CD4-positive, CD25-positive, alpha-beta regulatory T cell (primary cell): ENCODE data around the gene THRAP3. TPM values are rescaled to one million over a fixed set of nuclear protein-coding genes. Genes with fewer than 3 reads are reported as not detected.
"Not testable (repeated sequence)": the region's sequence is repeated elsewhere in the genome, so short reads cannot be mapped to it uniquely, and the experiment has no call there.

Source experiments
- ATAC-seq, 2 donors: fragments of 150-1000 bp; cut with Tn5 transposase; one replicate each; pipeline ENCODE4 v1.10.0; 2021; ENCODE audit warnings: low read depth in 2 of 2, moderate number of reproducible peaks in 2 of 2, moderate library complexity in 1 of 2
- DNase-seq, 3 donors: peaks; one replicate each; pipeline versions ENCODE4 v3.0.0 to v3.0.0-alpha.2; 2012 to 2022; ENCODE audit warnings: mixed read lengths in 1 of 3
- H3K27ac ChIP-seq: one replicate; pipeline ENCODE4 v1.7.0; 2013; ENCODE audit warnings: mild to moderate bottlenecking, low read length; ENCODE audit not compliant: insufficient read depth, poor library complexity, severe bottlenecking
- H3K27me3 ChIP-seq: one replicate; pipeline ENCODE4 v1.7.0; 2013; ENCODE audit warnings: low read length; ENCODE audit not compliant: control insufficient read depth, insufficient read depth
- H3K36me3 ChIP-seq: one replicate; pipeline ENCODE4 v1.7.0; 2013; ENCODE audit warnings: mild to moderate bottlenecking, low read length, moderate library complexity; ENCODE audit not compliant: control insufficient read depth, insufficient read depth
- H3K4me1 ChIP-seq: 2 replicates; pipeline ENCODE4 v1.7.0; 2013; ENCODE audit warnings: mild to moderate bottlenecking, low read length; ENCODE audit not compliant: insufficient read depth, control insufficient read depth, poor library complexity, severe bottlenecking
- H3K4me3 ChIP-seq: one replicate; pipeline ENCODE4 v1.7.0; 2013; ENCODE audit warnings: low read depth, mild to moderate bottlenecking, low read length, moderate library complexity
- H3K9me3 ChIP-seq, 2 experiments: 1 replicate in 1 of 2; 2 replicates in 1 of 2; pipeline ENCODE4 v1.7.0; 2013; ENCODE audit warnings: low read length in 2 of 2, mild to moderate bottlenecking in 1 of 2, moderate library complexity in 1 of 2; ENCODE audit not compliant: control insufficient read depth in 2 of 2
- H3K27ac Mint-ChIP-seq, 3 donors: one replicate each; pipeline ENCODE4 v1.8.0; 2020 to 2022; ENCODE audit warnings: mild to moderate bottlenecking in 3 of 3, mixed read lengths in 3 of 3, moderate library complexity in 2 of 3
- H3K27me3 Mint-ChIP-seq: one replicate; pipeline ENCODE4 v1.8.0; 2022; ENCODE audit warnings: mild to moderate bottlenecking, mixed read lengths
- H3K36me3 Mint-ChIP-seq: one replicate; pipeline ENCODE4 v1.8.0; 2020; ENCODE audit warnings: mixed read lengths
- H3K4me1 Mint-ChIP-seq, 4 donors: one replicate each; pipeline ENCODE4 v1.8.0; 2020 to 2022; ENCODE audit warnings: mixed read lengths in 4 of 4, mild to moderate bottlenecking in 1 of 4
- H3K4me3 Mint-ChIP-seq, 4 donors: one replicate each; pipeline ENCODE4 v1.8.0; 2020 to 2022; ENCODE audit warnings: mild to moderate bottlenecking in 4 of 4, mixed read lengths in 4 of 4, moderate library complexity in 3 of 4
- H3K9me3 Mint-ChIP-seq, 7 donors: one replicate each; pipeline ENCODE4 v1.8.0; 2020 to 2022; ENCODE audit warnings: mixed read lengths in 7 of 7, mild to moderate bottlenecking in 3 of 7, moderate library complexity in 2 of 7
- polyA plus RNA-seq, 4 donors: library from polyadenylated mRNA; unstranded; fragments of 300-500 nt; fragmentation: Illumina TruSeq; gene quantifications; one replicate each; pipeline ENCODE4 v1.2.3, GENCODE V29; 2021
- total RNA-seq: library from RNA; stranded (reverse); gene quantifications from one replicate; pipeline ENCODE4 v1.2.3, GENCODE V29; 2022

Gene THRAP3
- total and polyA plus RNA-seq, 5 donors from 2014 or later = 62.5 to 84.4 (median 73.0) TPM

GRCh38 chr1:36225283-36225899 is 1.1 kb downstream of the THRAP3 start:
- Mint-ChIP-seq H3K9me3 (peaks cover 0 to 3% (median 0%) of the 10 kb centered on the region in 7 donors), H3K4me1 (peaks cover 20 to 46% (median 24%) of the 10 kb centered on the region in 4 donors), H3K27me3 (no peaks in the 10 kb centered on the region), H3K36me3 (peaks cover 16% of the 10 kb centered on the region), H3K27ac (peak overlapping the region; percentile 99 to 100 (median 99)), H3K4me3 (peak overlapping the region; percentile 96 to 98 (median 98))
- Histone ChIP-seq H3K27ac (peak overlapping the region; percentile 99), H3K36me3 (peaks cover 14% of the 10 kb centered on the region), H3K27me3 (no peaks in the 10 kb centered on the region), H3K9me3 (no peaks in the 10 kb centered on the region), H3K4me3 (peak overlapping the region; percentile 89), H3K4me1 (peaks cover 48% of the 10 kb centered on the region)
- ATAC-seq = no peak
- DNase-seq = no peak

GRCh38 chr1:36230279-36230678 is 6.0 kb downstream of the THRAP3 start:
- Histone ChIP-seq H3K4me1 (peaks cover 56% of the 10 kb centered on the region), H3K36me3 (peaks cover 42% of the 10 kb centered on the region)
- H3K36me3 Mint-ChIP-seq = peaks cover 32% of the 10 kb centered on the region
- H3K27ac Mint-ChIP-seq, H3K9me3 Mint-ChIP-seq, H3K9me3 ChIP-seq, DNase-seq, H3K27ac ChIP-seq, H3K27me3 Mint-ChIP-seq, H3K4me3 ChIP-seq, H3K27me3 ChIP-seq, ATAC-seq, H3K4me3 Mint-ChIP-seq: not testable (repeated sequence)
- H3K4me1 Mint-ChIP-seq = peaks cover 33 to 71% (median 48%) of the 10 kb centered on the region in 4 donors

GRCh38 chr1:36231191-36231590 is 6.9 kb downstream of the THRAP3 start:
- Histone ChIP-seq H3K9me3 (no peaks in the 10 kb centered on the region), H3K27ac (no peak overlapping the region), H3K27me3 (no peaks in the 10 kb centered on the region), H3K4me1 (peaks cover 48% of the 10 kb centered on the region), H3K4me3 (peak overlapping the region; percentile 34), H3K36me3 (peaks cover 42% of the 10 kb centered on the region)
- DNase-seq (no peak), ATAC-seq (no peak)
- peaks cover 0 to 1% (median 0%) of the 10 kb centered on the region in 7 donors for H3K9me3 Mint-ChIP-seq
- peaks cover 25% of the 10 kb centered on the region for H3K36me3 Mint-ChIP-seq
- H3K27ac Mint-ChIP-seq = peak overlapping the region; percentile 34 to 77 (median 47)
- H3K27me3 Mint-ChIP-seq = no peaks in the 10 kb centered on the region
- H3K4me1 Mint-ChIP-seq = peaks cover 30 to 70% (median 46%) of the 10 kb centered on the region in 4 donors
- H3K4me3 Mint-ChIP-seq = peak overlapping the region in 2 of 4 donors; percentile 28 to 68

- DNase-seq (no peak), ATAC-seq (no peak)
- Histone ChIP-seq H3K4me1 (peaks cover 36% of the 10 kb centered on the region), H3K27ac (peak overlapping the region; percentile 7), H3K27me3 (no peaks in the 10 kb centered on the region), H3K9me3 (no peaks in the 10 kb centered on the region), H3K36me3 (peaks cover 35% of the 10 kb centered on the region), H3K4me3 (no peak overlapping the region)
- Mint-ChIP-seq H3K27me3 (no peaks in the 10 kb centered on the region), H3K4me3 (peak overlapping the region in 3 of 4 donors; percentile 19 to 50 (median 43)), H3K36me3 (peaks cover 19% of the 10 kb centered on the region), H3K9me3 (peaks cover 0 to 1% (median 0%) of the 10 kb centered on the region in 7 donors), H3K27ac (peak overlapping the region; percentile 16 to 65 (median 56)), H3K4me1 (peaks cover 24 to 70% (median 45%) of the 10 kb centered on the region in 4 donors)
Observed at GRCh38 chr1:36232212-36233095, 8.2 kb downstream of the THRAP3 start.

- no peak overlapping the region for H3K4me3 ChIP-seq
- peaks cover 0 to 3% (median 0%) of the 10 kb centered on the region in 7 donors for H3K9me3 Mint-ChIP-seq
- peak overlapping the region in 2 of 4 donors; percentile 40 to 43 for H3K4me3 Mint-ChIP-seq
- no peak overlapping the region for H3K27ac ChIP-seq
- peaks cover 26% of the 10 kb centered on the region for H3K4me1 ChIP-seq
- no peaks in the 10 kb centered on the region for H3K27me3 Mint-ChIP-seq
- H3K27ac Mint-ChIP-seq = peak overlapping the region; percentile 39 to 93 (median 49)
- H3K36me3 ChIP-seq = peaks cover 39% of the 10 kb centered on the region
- H3K9me3 ChIP-seq = no peaks in the 10 kb centered on the region
- H3K4me1 Mint-ChIP-seq = peaks cover 28 to 74% (median 53%) of the 10 kb centered on the region in 4 donors
- no peak for DNase-seq
- H3K36me3 Mint-ChIP-seq = peaks cover 18% of the 10 kb centered on the region
- H3K27me3 ChIP-seq = no peaks in the 10 kb centered on the region
- no peak for ATAC-seq
Observed at GRCh38 chr1:36236302-36236701, 12.1 kb downstream of the THRAP3 start.

GRCh38 chr1:36238433-36238832 is 14.2 kb downstream of the THRAP3 start:
- Mint-ChIP-seq H3K9me3 (peaks cover 0 to 2% (median 0%) of the 10 kb centered on the region in 7 donors), H3K27ac (peak overlapping the region; percentile 61 to 81 (median 71)), H3K27me3 (no peaks in the 10 kb centered on the region), H3K4me1 (peaks cover 26 to 72% (median 47%) of the 10 kb centered on the region in 4 donors), H3K36me3 (peaks cover 18% of the 10 kb centered on the region), H3K4me3 (peak overlapping the region in 2 of 4 donors; percentile 2 to 43)
- no peak overlapping the region for H3K27ac ChIP-seq
- no peak overlapping the region for H3K4me3 ChIP-seq
- ATAC-seq (no peak), DNase-seq (no peak)
- peaks cover 17% of the 10 kb centered on the region for H3K4me1 ChIP-seq
- no peaks in the 10 kb centered on the region for H3K9me3 ChIP-seq
- H3K27me3 ChIP-seq = no peaks in the 10 kb centered on the region
- H3K36me3 ChIP-seq = peaks cover 31% of the 10 kb centered on the region

- no peak overlapping the region for H3K27ac Mint-ChIP-seq
- H3K4me3 Mint-ChIP-seq = no peak overlapping the region
- H3K27me3 Mint-ChIP-seq = no peaks in the 10 kb centered on the region
- H3K9me3 ChIP-seq = no peaks in the 10 kb centered on the region
- peaks cover 18% of the 10 kb centered on the region for H3K36me3 Mint-ChIP-seq
- peaks cover 25% of the 10 kb centered on the region for H3K36me3 ChIP-seq
- no peak overlapping the region for H3K4me3 ChIP-seq
- peaks cover 10% of the 10 kb centered on the region for H3K4me1 ChIP-seq
- H3K27me3 ChIP-seq = no peaks in the 10 kb centered on the region
- peaks cover 30 to 69% (median 47%) of the 10 kb centered on the region in 4 donors for H3K4me1 Mint-ChIP-seq
- peaks cover 0 to 2% (median 0%) of the 10 kb centered on the region in 7 donors for H3K9me3 Mint-ChIP-seq
- ATAC-seq = no peak
- no peak overlapping the region for H3K27ac ChIP-seq
- no peak for DNase-seq
Observed at GRCh38 chr1:36239941-36240637, 15.8 kb downstream of the THRAP3 start.
